Parathyroid adenoma (tissue), 2 donors: Measurements from ENCODE around the gene GBGT1.
"Not testable (repeated sequence)": the region's sequence is repeated elsewhere in the genome, so short reads cannot be mapped to it uniquely, and the experiment has no call there.

Source experiments
- H2AFZ ChIP-seq: fragments of 300-600 bp; sonication (generic); one replicate; pipeline ENCODE4 v1.7.0; 2017; ENCODE audit warnings: antibody characterized with exemption, mild to moderate bottlenecking
- H3K27ac ChIP-seq: fragments of 300-600 bp; sonication (generic); one replicate; pipeline ENCODE4 v1.7.0; 2017
- H3K27me3 ChIP-seq: fragments of 300-600 bp; sonication (generic); one replicate; pipeline ENCODE4 v1.7.0; 2017; ENCODE audit warnings: low read length; ENCODE audit not compliant: control insufficient read depth, insufficient read depth
- H3K36me3 ChIP-seq: fragments of 300-600 bp; sonication (generic); one replicate; pipeline ENCODE4 v1.7.0; 2017; ENCODE audit warnings: low read length; ENCODE audit not compliant: control insufficient read depth, insufficient read depth
- H3K4me1 ChIP-seq: fragments of 300-600 bp; sonication (generic); one replicate; pipeline ENCODE4 v1.7.0; 2017; ENCODE audit warnings: control low read depth
- H3K4me2 ChIP-seq: fragments of 300-600 bp; sonication (generic); one replicate; pipeline ENCODE4 v1.7.0; 2017; ENCODE audit warnings: low read length
- H3K4me3 ChIP-seq: fragments of 300-600 bp; sonication (generic); one replicate; pipeline ENCODE4 v1.7.0; 2017; ENCODE audit warnings: low read depth, low read length
- H3K79me2 ChIP-seq: fragments of 300-600 bp; sonication (generic); one replicate; pipeline ENCODE4 v1.7.0; 2017; ENCODE audit warnings: control low read depth
- H3K9ac ChIP-seq: fragments of 300-600 bp; sonication (generic); one replicate; pipeline ENCODE4 v1.7.0; 2017; ENCODE audit warnings: mild to moderate bottlenecking
- H3K9me3 ChIP-seq: fragments of 300-600 bp; sonication (generic); one replicate; pipeline ENCODE4 v1.7.0; 2017; ENCODE audit warnings: low read length; ENCODE audit not compliant: control insufficient read depth
- CTCF ChIP-seq: fragments of 300-600 bp; sonication (generic); IDR thresholded peaks from one replicate; pipeline ENCODE4 v1.7.0; 2017; ENCODE audit warnings: antibody characterized with exemption, mild to moderate bottlenecking
- donor health status: primary hyperparathyroidism.

GBGT1 gene

GRCh38 chr9:133173056-133173455 lies 9.3 kb upstream of the GBGT1 start:
- no peak overlapping the region for H3K27ac ChIP-seq
- H3K9ac ChIP-seq: no peak overlapping the region
- H3K4me3 ChIP-seq: no peak overlapping the region
- H3K4me1 ChIP-seq: no peaks in the 10 kb centered on the region
- no peaks in the 10 kb centered on the region for H3K79me2 ChIP-seq
- no peaks in the 10 kb centered on the region for H3K27me3 ChIP-seq
- no peaks in the 10 kb centered on the region for H3K9me3 ChIP-seq
- no peak overlapping the region for H2AFZ ChIP-seq
- H3K36me3 ChIP-seq: no peaks in the 10 kb centered on the region
- TF ChIP-seq CTCF: no peak
- H3K4me2 ChIP-seq: no peak overlapping the region

- Histone ChIP-seq H3K4me3 (no peak overlapping the region), H2AFZ (no peak overlapping the region), H3K9me3 (no peaks in the 10 kb centered on the region), H3K36me3 (no peaks in the 10 kb centered on the region), H3K27me3 (no peaks in the 10 kb centered on the region), H3K4me1 (no peaks in the 10 kb centered on the region), H3K4me2 (no peak overlapping the region), H3K9ac (no peak overlapping the region), H3K79me2 (no peaks in the 10 kb centered on the region), H3K27ac (no peak overlapping the region)
- no peak for TF ChIP-seq CTCF
These were observed 7.6 kb upstream of the GBGT1 start for GRCh38 chr9:133171161-133171961.

GRCh38 chr9:133170716-133171115 lies 7.0 kb upstream of the GBGT1 start:
- TF ChIP-seq CTCF: no peak
- Histone ChIP-seq H3K27ac (no peak overlapping the region), H3K4me3 (no peak overlapping the region), H3K9ac (no peak overlapping the region), H3K36me3 (no peaks in the 10 kb centered on the region), H3K9me3 (no peaks in the 10 kb centered on the region), H2AFZ (no peak overlapping the region), H3K27me3 (no peaks in the 10 kb centered on the region), H3K79me2 (no peaks in the 10 kb centered on the region), H3K4me2 (no peak overlapping the region), H3K4me1 (no peaks in the 10 kb centered on the region)

- H2AFZ ChIP-seq, H3K4me3 ChIP-seq, H3K36me3 ChIP-seq, H3K4me2 ChIP-seq, H3K9me3 ChIP-seq, H3K9ac ChIP-seq, H3K4me1 ChIP-seq, H3K27me3 ChIP-seq, H3K27ac ChIP-seq, H3K79me2 ChIP-seq: not testable (repeated sequence)
These were observed 6.0 kb upstream of the GBGT1 start for GRCh38 chr9:133169687-133170086.

- Histone ChIP-seq H3K9me3 (no peaks in the 10 kb centered on the region), H3K36me3 (no peaks in the 10 kb centered on the region)
These were observed 5.4 kb upstream of the GBGT1 start for GRCh38 chr9:133169102-133169501.

More at GRCh38 chr9:133169102-133169501, 5.4 kb upstream of the GBGT1 start:
- Histone ChIP-seq H3K27ac (no peak overlapping the region), H3K4me1 (no peaks in the 10 kb centered on the region), H3K9ac (no peak overlapping the region), H3K4me3 (no peak overlapping the region), H2AFZ (no peak overlapping the region), H3K79me2 (no peaks in the 10 kb centered on the region), H3K27me3 (no peaks in the 10 kb centered on the region), H3K4me2 (no peak overlapping the region)
- no peak for TF ChIP-seq CTCF
